Right kidney (tissue), 1 donor: ENCODE results near the gene ZNRF2.
"Not testable (repeated sequence)": the region's sequence is repeated elsewhere in the genome, so short reads cannot be mapped to it uniquely, and the experiment has no call there.

Experiments used
- DNase-seq: peaks from one replicate; pipeline ENCODE4 v3.0.0-alpha.2; 2016

The ZNRF2 gene

DNA sequence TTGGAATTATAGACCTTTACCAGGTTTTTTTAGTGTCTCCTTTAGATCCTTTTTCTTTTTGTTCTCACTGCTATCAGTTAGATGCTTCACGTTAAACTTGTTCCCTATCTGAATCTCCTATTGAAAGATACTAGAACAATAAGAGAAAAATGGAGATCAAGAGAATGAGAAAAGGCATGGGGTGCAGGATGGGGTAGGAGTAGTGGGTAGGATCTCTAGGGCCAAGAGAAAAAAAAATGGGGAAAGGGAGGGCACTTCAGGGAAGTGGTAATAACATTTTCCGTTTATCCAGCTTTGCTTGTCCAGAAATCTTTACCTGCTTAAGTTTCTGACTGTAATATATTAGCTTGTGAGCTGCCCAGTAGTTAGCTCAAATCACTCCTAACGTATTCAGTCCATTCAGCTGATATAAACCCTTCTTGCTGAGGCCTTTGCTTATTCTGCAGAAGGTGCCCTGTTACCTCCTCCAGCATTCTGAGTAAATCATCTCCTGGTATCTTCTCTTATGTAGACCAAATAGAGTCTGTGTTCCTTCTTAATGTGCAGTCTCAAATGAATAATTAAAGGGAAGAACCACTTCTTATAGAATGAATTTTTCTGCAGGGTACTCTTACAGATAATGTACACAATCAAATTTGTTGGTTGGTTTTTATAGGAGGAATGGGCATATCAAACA is 69.7 kb downstream of the ZNRF2 start:
- DNase-seq: no peak

DNA sequence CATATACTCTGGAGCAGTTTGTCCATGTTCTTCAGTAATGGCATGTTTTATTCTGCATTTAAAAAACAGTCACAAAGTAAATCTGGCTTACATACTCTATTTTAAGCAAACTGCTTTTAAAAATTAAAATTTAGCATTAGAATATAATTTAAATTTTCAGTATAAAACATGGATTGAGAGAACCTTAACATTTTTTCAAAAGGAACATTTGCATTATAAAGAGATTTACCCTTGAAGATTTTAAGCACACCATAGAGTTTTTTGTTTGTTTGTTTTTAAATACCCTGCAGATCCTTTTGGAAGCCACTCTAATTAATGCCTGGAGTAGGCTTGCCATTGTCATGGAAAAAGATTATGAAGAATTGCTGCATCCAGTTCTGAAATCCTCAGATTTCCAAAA is 70.4 kb downstream of the ZNRF2 start:
- no peak for DNase-seq

DNA sequence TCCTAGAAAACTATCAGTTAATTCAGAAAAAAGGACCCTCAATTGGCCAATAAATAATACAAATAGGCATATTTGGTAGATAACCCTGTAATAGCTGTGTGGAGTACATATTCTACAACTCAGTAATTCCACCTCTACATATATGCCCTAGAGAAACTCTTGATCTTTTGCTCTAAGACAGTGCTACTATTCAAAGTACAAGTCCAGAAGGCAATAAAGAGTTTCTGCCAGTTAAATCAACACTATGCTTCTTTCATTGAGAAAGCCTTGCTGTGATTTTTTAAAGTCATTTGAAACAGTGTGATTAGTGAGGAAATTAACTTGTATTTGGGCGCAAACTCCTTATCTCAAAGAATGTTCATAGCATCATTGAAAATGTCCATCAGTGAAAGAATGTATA is 75.6 kb downstream of the ZNRF2 start:
- no peak for DNase-seq

DNA sequence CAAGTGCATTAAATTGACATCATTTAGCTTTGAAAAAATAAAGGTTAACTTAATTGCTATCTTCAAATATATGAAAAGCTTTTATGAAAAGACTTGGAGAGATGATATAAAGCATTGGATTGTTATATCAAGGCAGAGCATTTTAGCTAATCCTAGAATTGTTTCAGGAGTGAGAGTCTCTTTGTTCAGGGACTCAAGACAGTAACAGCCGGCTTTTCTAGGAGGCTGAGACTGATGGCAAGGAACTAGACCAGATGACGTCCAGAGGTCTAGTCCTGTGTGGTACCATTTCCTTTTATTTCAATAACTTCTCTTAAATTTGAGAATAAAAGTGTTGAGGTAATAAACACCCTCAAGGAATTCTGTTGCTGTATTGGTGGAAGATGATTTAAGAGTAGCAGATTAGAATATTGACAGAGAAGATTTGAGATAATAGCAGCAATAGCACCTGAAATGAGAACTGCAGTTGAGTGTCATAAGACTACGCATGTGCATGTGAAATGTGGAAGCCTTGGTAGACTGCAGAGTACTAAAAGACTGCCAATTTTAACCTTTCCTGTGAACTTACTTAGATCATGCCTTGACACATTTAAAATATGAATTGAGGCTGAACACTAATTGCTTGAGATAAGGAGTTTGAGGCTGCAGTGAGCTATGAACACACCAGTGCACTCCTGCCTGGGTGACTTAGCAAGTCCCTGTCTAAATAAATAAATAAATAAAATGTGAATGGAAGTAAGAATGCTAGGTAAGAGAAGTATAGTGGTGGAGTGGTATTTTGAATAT is 79.6 kb downstream of the ZNRF2 start:
- no peak for DNase-seq

DNA sequence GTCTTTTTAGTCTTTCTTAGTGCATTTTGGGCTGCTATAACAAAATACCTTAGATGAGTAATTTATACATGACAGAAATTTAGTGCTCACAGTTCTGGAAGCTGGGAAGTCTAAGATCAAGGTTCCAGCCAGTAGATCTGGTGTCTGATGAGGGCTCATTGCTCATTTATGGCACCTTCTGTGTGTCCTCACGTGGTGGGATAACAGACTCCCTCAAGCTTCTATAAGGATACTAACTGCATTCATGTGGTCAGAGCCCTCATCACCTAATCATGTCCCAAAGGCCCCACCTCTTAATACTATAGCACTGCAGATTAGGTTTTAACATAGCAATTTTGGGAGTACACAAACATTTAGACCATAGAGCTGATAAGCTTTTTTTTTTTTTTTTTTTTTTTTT is 80.4 kb downstream of the ZNRF2 start:
- DNase-seq: no peak

DNA sequence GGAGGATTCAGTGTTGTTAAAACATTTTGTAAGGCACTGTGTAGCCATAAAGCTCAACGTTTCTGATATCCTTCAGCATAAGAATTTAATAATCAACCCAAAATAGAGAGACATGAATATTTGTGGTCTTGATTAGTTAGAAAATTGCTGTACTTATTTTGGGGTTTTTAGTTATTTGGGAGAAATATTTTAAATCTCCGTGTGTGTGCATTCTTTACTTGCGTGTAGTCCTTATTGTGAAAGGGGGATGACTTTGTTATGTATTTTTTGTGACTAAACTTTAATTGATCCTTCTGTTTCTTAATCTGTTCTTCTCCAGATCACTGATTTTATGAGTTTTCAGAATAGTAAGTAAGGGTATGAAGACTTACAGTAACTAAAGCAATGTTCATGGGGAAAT is 81.2 kb downstream of the ZNRF2 start:
- DNase-seq: no peak

DNA sequence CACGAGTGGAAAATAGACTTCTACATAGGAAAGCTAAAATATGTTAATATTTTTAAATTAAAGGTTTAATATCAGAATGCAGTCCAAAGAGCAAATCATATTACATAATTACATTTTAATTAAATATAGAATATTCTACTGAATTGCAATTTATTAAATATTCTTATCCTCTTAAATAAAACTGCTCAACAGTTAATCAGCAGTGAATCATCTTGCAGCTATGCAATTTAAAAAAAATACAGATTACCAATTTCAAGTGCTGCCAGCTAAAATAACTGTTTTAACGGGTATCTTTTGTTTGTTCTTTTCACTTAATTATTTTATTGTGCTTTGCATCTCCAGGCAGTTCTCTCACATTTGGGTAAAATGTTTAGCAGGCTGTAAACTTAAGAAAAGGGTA is 82.2 kb downstream of the ZNRF2 start:
- DNase-seq: no peak

DNA sequence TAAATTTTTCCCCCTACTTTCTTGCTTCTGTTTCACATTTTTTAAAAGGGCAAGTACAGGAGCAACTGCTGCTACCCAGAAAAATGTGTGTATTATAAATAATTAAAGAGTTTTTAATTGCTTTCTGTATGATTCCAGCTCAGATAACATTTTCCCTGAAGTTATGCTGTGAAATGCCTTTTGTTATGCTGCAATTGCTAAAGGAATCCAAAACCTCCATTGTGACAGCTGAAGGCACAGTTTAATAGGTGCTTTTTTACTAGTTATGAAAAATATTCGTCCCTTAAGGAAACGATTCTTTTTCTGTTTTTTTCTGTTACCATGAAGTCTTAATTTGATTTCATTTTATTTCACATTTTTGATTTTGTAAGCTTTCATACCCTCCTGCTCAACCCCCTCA is 83.2 kb downstream of the ZNRF2 start:
- DNase-seq: no peak

DNA sequence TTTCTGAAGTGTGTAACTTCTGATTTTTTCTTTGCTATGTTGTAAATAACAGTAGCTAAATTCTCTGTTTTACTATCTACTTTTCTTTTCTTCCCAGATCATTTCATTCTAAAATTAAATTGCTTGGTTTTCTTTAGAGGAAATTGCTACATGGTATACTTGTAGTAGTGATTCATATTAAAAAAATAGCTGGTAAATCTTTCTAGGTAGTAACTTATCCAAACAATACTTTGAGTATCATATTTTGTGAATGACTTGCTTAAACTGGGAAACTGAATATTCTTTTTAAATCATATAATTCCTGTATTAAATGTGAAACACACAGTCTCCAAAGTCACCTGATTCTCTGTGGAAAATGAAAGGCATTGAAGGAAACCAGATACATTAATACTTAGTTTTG is 85.5 kb downstream of the ZNRF2 start:
- no peak for DNase-seq

DNA sequence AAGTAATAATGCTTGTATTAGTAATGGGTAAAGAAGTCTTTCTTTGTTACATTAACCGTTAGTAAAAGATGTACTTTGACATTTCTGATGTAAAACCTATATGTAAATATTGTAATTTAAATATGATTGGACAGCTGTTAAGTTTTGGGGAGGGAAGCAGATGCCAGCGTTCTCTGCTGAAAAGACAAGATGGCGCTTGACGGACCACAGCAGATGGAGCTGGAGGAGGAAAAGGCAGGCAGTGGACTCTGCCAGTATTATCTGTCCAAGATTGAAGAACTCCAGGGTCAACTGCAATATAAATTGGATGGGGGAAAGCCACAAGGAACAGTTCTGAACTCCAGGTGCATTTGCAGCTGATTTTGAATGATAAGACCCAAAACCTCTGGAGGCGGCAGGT is 86.9 kb downstream of the ZNRF2 start:
- DNase-seq: no peak

DNA sequence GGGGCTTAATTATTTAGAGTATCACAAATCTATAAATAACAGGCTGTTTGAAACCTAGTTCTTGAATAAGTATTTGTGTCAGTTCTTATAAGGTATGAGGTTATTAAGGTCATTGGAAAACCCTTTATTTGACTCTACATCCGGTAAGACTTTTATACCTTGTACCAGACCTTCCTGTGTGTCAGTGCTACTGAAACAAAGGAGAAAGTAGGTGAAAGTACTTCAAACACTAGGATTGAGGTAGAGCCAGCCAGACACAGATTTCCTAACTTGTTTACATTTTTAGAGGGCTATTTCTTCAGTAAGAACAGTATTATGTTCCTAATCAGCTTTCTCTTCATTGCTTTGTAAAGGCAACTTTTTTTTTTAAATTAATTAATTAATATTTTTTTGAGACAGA is 93.9 kb downstream of the ZNRF2 start:
- no peak for DNase-seq

DNA sequence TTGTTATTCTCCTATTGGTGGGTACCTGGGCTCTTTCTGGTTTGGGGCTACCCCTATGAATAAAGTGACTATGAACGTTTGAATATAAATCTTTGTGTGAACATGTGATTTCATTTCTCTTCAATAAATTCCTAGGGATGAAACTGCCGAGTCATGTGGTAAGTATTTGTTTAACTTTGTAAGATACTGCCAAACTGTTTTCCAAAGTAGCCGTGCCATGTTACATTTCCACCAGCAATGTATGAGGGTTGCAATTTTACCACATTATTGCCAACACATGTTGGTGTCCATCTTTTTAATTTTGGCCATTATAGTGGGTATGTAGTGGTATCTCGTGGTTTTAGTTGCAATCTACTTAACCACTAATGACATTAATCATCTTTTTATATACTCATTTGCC is 94.7 kb downstream of the ZNRF2 start:
- no peak for DNase-seq

DNA sequence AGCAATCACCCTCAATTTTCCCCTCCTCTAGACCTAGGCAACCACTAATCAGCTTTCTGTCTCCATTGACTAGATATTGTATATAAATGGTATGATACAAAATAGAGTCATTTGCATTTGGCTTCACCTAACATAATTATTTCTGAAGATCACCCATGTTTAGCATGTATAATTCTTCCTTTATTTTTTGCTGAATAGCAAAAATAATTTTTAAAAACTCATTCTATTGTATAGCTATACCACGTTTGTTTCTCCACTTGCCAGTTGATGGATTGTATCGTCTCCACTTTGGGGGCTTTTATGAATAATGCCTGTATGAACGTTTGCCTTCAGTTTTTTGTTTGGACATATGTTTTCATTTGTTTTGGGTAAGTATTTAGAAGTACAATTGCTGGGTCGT is 95.3 kb downstream of the ZNRF2 start:
- DNase-seq: no peak

DNA sequence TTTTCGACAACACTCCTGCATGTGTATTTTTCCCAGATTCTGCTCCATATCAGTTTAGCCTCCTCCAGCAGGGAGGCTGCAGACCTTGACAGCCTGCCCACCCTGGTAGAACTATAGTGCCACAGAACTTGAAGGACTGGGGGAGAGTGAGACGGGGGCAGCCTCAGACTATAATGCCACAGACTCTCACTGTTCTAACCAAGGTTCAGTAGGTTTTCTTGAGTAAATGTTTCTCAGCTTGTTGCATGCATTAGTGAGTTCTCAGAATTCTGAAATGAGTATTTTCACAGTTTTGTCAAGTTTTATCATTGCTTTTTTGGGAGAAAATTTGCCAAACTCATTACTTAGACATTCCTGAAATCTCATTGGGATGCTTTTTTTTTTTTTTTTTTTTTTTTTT is 95.9 kb downstream of the ZNRF2 start:
- no peak for DNase-seq

DNA sequence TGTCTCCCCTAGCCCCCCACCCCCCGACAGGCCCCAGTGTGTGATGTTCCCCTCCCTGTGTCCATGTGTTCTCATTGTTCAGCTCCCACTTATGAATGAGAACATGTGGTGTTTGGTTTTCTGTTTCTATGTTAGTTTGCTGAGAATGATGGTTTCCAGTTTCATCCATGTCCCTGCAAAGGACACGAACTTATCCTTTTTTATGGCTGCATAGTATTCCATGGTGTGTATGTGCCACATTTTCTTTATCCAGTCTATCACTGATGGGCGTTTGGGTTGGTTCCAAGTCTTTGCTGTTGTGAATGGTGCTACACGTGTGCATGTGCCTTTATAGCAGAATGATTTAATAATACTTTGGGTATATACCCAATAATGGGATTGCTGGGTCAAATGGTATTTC is 96.4 kb downstream of the ZNRF2 start:
- DNase-seq: not testable (repeated sequence)

DNA sequence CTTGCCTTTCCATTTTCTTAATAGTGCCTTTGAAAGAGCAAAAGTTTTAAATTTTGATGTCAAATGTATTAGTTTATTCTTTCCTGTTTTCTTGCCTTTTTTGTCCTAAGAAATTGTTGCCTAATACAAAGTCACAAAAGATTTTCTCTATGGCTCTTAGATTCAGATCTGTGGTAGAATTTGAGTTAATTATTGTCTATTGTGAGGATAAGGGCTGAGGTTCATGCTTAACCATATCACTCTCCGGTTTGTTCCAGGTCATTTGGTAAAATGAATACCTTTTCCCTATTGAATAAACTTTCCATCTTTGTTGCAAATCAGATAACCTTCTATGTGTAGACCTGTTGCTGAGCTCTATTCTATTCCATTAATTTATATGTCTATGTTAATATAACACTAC is 98.2 kb downstream of the ZNRF2 start:
- no peak for DNase-seq

DNA sequence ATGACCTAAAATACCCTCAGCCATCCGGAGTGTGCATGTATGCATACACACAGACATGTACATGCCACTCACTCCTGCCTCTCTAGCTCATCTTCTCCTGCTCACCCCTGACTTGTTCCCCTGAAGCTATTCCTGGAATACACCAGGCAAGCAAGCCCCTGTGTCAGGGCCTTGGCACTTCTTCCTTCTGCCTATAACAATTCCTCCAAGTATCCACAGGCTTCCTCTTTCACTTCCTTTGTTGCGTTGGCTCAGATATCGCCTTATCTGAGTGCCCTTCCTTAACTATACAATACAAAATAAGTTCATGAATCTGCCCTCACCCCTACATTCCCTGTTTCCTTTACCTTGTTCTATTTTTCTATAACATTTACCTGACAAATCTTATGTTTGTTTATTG is 105.4 kb downstream of the ZNRF2 start:
- DNase-seq: no peak

DNA sequence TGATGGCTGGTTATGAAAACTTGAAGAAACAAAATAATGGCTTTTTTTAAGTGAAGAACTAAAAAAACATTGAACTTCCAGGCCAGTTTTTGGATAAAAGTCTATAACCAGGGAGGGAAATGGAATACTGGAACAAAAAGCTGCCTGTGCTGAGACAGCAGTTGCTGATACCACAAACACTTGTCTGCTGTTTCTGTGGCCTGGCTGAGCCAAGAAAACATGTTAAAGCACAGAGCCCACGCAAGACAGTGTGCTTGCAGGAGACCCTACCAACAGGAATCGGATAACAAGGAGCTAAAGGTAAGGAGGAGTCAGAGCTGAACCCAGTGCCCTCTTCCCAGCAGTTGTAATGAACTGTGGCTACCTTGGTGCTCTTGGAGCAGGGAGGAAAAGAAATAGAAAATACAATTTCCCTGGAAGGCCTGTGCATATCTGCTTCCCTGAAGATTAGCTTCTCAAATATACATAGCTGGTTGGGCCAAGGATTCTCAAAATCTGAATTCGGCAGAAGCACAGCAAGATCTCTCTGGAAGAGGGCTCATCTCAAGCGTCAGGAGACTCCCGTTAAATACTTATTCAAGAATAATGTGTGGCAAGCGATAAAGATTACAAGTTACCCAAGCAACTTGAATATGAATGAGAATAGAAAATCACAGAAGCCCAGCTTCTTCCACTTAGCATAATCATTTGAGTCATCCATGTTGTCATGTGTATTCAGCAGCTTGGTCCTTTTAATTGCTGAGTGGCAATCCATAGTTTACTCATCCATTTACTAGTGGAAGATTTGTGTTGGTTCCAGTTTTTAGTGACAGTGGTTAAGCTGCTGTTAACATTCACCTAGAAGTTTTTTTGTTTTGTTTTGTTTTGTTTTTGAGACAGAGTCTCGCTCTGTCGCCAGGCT is 106.6 kb downstream of the ZNRF2 start:
- DNase-seq: no peak

DNA sequence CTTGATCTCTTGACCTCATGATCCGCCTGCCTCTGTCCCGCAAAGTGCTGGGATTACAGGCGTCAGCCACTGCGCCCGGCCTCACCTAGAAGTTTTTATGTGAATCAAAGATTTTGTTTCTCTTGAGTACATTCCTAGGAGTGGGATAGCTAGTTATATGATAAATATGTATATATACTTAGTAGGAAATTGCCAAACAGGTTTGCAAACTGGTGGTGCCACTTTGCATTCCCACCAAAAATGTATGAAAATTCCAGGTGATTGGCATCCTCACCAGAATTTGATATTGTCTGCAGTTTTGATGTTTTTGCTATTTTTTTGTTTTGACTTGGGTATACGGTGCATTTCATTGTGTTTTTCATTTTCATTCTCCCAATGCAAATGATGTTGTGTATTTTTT is 107.4 kb downstream of the ZNRF2 start:
- no peak for DNase-seq

DNA sequence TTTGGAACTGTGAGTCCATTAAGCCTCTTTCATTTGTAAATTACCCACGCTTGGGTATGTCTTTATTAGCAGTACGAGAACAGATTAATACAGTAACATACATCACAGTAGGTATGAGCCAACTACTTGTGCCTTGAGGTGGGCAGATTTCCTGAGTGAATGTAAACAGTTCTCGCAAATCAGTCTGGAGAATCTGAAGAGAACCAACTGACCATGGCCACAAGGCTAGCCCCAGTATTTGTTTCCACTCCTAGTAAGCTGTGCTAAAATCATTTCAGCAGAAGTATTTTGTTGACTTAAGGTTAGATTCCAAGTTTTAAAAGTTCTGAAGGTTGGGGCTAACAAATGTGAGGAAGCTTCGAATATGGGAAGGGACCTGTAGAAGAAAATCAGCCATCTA is 111.3 kb downstream of the ZNRF2 start:
- no peak for DNase-seq

DNA sequence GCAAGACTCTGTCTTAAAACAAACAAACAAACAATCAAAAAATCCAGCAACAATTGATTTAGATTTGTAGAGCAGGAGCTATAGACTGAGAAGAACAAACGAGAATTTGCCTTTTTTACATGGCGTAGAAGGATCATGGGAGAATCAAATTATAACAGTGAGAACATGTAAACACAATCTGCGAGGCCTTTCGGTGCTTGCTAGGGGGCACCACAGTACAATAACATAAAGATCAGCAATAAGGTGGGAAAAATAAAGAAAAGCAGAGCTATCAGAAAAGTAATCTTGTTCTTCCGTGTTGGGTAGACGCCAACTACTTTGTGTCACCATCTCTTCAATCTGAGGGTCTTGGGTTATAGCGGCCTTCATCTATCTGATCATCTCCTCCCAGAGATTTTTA is 112.0 kb downstream of the ZNRF2 start:
- no peak for DNase-seq

DNA sequence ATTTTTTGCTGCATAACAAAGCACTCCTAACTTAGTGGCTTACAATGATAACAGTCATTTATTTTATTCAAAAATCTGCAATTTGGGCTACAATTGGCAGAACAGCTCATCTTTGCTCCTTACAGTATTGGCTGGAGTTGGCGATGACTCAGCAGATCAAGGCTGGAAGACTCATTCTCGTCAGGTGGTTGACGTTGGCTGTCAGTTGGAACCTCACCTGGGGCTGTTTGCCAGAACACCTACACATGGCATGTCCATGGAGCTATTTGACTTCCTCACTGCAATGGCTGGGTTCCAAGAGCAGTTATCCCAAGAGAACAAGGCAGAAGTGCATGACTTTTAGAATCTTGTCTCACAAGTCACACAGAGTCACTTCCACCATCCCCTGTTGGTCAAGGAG is 119.1 kb downstream of the ZNRF2 start:
- DNase-seq: no peak

DNA sequence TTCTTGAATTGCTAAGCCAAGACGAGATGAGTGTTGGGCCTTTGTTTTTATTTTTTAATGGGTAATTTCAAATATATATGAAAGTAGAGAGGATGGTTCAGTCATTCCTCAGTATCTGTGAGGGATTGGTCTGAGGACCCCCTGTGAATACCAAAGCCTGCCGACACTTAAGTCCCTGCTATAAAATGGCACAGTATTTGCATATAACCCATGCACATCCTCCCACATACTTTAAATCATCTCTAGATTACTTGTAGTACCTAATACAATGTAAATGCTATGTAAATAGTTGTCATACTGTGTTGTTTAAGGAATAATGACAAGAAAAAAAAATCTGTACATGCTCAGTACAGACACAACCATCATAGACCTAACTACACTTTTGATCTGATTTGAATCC is 120.8 kb downstream of the ZNRF2 start:
- no peak for DNase-seq
